ENCODE results near the gene TNFAIP3. TPM values are rescaled to one million over a fixed set of nuclear protein-coding genes. Genes with fewer than 3 reads are reported as not detected.

Gene TNFAIP3
- total and polyA plus RNA-seq, 12 donors = 2.9 to 33.3 (median 7.8) TPM

DNA sequence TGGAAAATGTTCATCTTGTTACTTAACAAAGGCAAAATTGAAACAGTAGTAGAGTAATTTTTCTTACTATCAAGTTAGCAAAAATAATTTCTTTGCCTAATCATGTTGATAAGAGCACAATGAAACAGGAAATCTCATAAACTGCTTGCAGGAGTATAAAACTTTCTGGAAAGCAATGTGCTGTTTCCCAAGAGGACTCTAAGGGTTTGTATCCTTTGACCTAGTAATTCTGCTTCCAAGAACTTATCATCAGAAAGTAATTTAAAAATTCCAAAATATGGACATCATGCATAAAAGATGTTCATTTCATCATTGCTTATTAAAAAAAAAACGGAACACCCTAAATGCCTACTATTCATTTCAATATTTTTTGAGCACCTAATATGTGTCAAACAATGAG is 46.1 kb upstream of the TNFAIP3 start:
- intact Hi-C loops (cut with DNase I) = no loop called here
- TF ChIP-seq CTCF (IDR thresholded peaks at IDR 0.05) = no peak
- 45 to 57% methylated on average over 1 of the region's 1 CpG for WGBS, 2 donors
- no peaks in the 10 kb centered on the region for H3K27me3 ChIP-seq
- H3K4me1 ChIP-seq = peaks cover 0 to 60% (median 23%) of the 10 kb centered on the region in 9 donors
- H3K36me3 ChIP-seq = no peaks in the 10 kb centered on the region
- DNase-seq (no peak), ATAC-seq (peak in 7 of 8 donors; percentile 47 to 63 (median 56))
- peak overlapping the region in 1 of 10 donors; percentile 13 for H3K27ac ChIP-seq
- no peak overlapping the region for H3K4me3 ChIP-seq
- no peaks in the 10 kb centered on the region for H3K9me3 ChIP-seq

- ATAC-seq (no peak), DNase-seq (no peak)
- Histone ChIP-seq H3K27ac (no peak overlapping the region), H3K4me3 (no peak overlapping the region), H3K9me3 (peaks cover 0 to 3% (median 0%) of the 10 kb centered on the region in 11 donors), H3K36me3 (no peaks in the 10 kb centered on the region), H3K27me3 (no peaks in the 10 kb centered on the region), H3K4me1 (peaks cover 0 to 54% (median 23%) of the 10 kb centered on the region in 9 donors)
- no peak for TF ChIP-seq CTCF (IDR thresholded peaks at IDR 0.05)
- intact Hi-C loops (cut with DNase I) = no loop called here
- 49 to 55% methylated on average over 3 of the region's 3 CpGs for WGBS, 2 donors
Measured at GRCh38 chr6:137821491-137821890, 45.6 kb upstream of the TNFAIP3 start.

- Histone ChIP-seq H3K4me1 (peaks cover 0 to 51% (median 19%) of the 10 kb centered on the region in 9 donors), H3K27me3 (no peaks in the 10 kb centered on the region), H3K27ac (peak overlapping the region in 2 of 10 donors; percentile 9 to 28), H3K36me3 (no peaks in the 10 kb centered on the region), H3K4me3 (no peak overlapping the region), H3K9me3 (peaks cover 0 to 4% (median 0%) of the 10 kb centered on the region in 11 donors)
- 25 to 35% methylated on average over 11 of the region's 11 CpGs for whole genome bisulfite sequencing, 2 donors
- DNase-seq (peak; percentile 29 to 43), ATAC-seq (peak in 7 of 8 donors; percentile 11 to 85 (median 71))
- intact Hi-C loops (cut with DNase I) = no loop called here
- TF ChIP-seq CTCF (IDR thresholded peaks at IDR 0.05) = no peak
Measured at GRCh38 chr6:137823826-137824555, 43.1 kb upstream of the TNFAIP3 start.

DNA sequence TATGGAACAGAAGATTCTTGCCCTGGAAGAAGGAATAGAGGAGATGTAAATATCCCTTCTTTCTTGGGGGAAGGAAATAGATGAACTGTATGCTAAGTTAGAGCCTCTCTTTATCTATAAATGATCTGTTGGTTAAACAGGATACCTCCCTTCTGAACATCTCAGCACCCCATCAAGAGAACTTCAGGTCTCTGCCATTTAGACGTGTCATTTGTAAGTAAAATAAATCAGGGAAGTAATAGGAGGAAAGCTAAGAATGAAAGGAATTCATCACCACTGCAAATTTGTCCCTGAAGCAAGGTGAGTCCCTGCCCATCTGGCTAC is 42.5 kb upstream of the TNFAIP3 start:
- DNase-seq (no peak), ATAC-seq (no peak)
- 51 to 55% methylated on average over 1 of the region's 1 CpG for WGBS, 2 donors
- Histone ChIP-seq H3K4me3 (no peak overlapping the region), H3K27ac (peak overlapping the region in 1 of 10 donors; percentile 28), H3K9me3 (peaks cover 0 to 4% (median 0%) of the 10 kb centered on the region in 11 donors), H3K4me1 (peaks cover 0 to 48% (median 19%) of the 10 kb centered on the region in 9 donors), H3K27me3 (no peaks in the 10 kb centered on the region), H3K36me3 (no peaks in the 10 kb centered on the region)
- TF ChIP-seq CTCF (IDR thresholded peaks at IDR 0.05) = no peak
- intact Hi-C loops (cut with DNase I) = no loop called here
